ENCODE results near the gene TENT5C.

Gene TENT5C

DNA sequence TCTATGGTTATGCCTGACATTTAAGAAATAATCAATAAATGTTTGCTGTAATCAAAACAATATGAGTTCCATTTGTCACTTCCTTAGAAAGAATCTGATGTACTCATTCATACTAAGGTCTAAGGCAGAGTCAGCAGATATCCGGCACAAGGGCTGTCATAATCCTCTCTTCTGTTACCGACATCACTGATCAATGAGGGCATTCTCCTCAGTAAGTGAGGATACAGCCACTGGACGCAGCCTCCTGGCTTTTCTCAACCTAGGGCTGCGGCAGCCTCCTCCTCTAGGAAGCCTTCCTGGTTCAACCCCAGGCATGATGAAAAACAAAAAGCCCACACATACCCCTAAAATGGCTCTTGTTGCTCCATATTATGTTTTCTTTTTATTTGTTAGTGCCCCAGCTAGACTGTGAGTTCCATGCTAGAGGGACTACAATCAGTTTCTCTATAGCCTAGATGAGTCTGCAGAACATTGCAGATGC is 40.7 kb upstream of the TENT5C start:
- ATAC-seq = no peak
- no peak for TF ChIP-seq POU6F1 (CRISPR knock-in tag; IDR thresholded peaks at IDR 0.05; ENCODE audit: borderline replicate concordance, low read depth)
- TF ChIP-seq GLIS3 (CRISPR knock-in tag; IDR thresholded peaks at IDR 0.05) = no peak
- TF ChIP-seq CSDC2 (CRISPR knock-in tag; IDR thresholded peaks at IDR 0.05) = no peak
- TF ChIP-seq TOX (CRISPR knock-in tag; IDR thresholded peaks at IDR 0.05; ENCODE audit: borderline replicate concordance) = no peak
- no peak for TF ChIP-seq ZFP3 (CRISPR knock-in tag; IDR thresholded peaks at IDR 0.05)
- TF ChIP-seq ESRRG (CRISPR knock-in tag; IDR thresholded peaks at IDR 0.05) = no peak
- TF ChIP-seq ZC3H10 (CRISPR knock-in tag; IDR thresholded peaks at IDR 0.05) = no peak
- no peak for TF ChIP-seq ARNTL (CRISPR knock-in tag; IDR thresholded peaks at IDR 0.05; ENCODE audit: borderline replicate concordance, low read depth)
- no peak for TF ChIP-seq ISL1 (CRISPR knock-in tag; IDR thresholded peaks at IDR 0.05)

DNA sequence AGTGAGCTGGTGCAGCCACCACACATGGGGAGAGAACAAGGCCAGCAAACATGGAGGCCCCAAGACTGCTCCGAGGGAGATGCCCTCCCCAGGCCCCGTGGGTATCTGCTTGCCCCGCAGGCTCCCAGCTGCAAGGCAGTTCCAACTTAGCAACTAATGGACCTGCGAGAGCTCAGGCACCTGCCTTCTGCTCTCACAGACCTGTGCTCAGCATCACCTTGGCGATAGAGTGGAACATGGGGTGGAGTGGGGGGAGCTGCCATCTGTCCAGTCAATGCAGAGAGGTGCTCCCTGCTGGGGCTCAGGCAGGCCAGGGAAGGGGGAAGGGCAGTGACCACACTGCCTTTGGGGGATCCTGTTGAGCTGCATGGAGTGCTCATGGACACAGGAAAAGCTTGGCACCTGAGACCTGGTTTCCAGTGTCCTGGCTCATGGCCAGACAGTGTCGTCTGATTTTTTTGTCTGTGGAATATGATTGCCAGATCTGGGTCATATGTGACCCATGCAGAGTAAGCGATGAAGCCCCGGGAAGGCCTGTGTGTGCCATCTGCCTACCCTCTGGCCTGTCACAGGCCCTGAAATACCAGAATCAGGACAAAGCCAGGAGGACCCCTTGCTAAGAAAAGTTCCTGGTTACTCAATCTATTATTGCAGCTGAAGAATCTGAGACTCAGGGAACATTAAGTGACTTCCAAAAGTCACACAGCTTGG is 39.9 kb upstream of the TENT5C start:
- ATAC-seq = no peak
- TF ChIP-seq ZFP3 (CRISPR knock-in tag; IDR thresholded peaks at IDR 0.05) (no peak), ZNF8 (CRISPR knock-in tag; IDR thresholded peaks at IDR 0.05) (no peak), PPARA (CRISPR knock-in tag; IDR thresholded peaks at IDR 0.05; ENCODE audit: borderline replicate concordance) (no peak), ZC3H10 (CRISPR knock-in tag; IDR thresholded peaks at IDR 0.05) (no peak), SNAI2 (CRISPR knock-in tag; IDR thresholded peaks at IDR 0.05) (no peak), POU6F1 (CRISPR knock-in tag; IDR thresholded peaks at IDR 0.05; ENCODE audit: borderline replicate concordance, low read depth) (no peak), TOX (CRISPR knock-in tag; IDR thresholded peaks at IDR 0.05; ENCODE audit: borderline replicate concordance) (no peak), OSR1 (CRISPR knock-in tag; IDR thresholded peaks at IDR 0.05) (no peak), GLIS3 (CRISPR knock-in tag; IDR thresholded peaks at IDR 0.05) (no peak), ZFP30 (CRISPR knock-in tag; IDR thresholded peaks at IDR 0.05) (no peak), ZNF565 (CRISPR knock-in tag; conservative IDR thresholded peaks at IDR 0.05; ENCODE audit: low read depth) (no peak), TCF4 (CRISPR knock-in tag; IDR thresholded peaks at IDR 0.05; ENCODE audit: borderline replicate concordance) (no peak), TSHZ2 (CRISPR knock-in tag; IDR thresholded peaks at IDR 0.05) (no peak), ARNTL (CRISPR knock-in tag; IDR thresholded peaks at IDR 0.05; ENCODE audit: borderline replicate concordance, low read depth) (no peak), PATZ1 (CRISPR knock-in tag; IDR thresholded peaks at IDR 0.05; ENCODE audit: borderline replicate concordance) (no peak), ZNF70 (CRISPR knock-in tag; IDR thresholded peaks at IDR 0.05) (no peak), ISL1 (CRISPR knock-in tag; IDR thresholded peaks at IDR 0.05) (no peak), ESRRG (CRISPR knock-in tag; IDR thresholded peaks at IDR 0.05) (no peak)
- TF ChIP-seq, protein P1, sequence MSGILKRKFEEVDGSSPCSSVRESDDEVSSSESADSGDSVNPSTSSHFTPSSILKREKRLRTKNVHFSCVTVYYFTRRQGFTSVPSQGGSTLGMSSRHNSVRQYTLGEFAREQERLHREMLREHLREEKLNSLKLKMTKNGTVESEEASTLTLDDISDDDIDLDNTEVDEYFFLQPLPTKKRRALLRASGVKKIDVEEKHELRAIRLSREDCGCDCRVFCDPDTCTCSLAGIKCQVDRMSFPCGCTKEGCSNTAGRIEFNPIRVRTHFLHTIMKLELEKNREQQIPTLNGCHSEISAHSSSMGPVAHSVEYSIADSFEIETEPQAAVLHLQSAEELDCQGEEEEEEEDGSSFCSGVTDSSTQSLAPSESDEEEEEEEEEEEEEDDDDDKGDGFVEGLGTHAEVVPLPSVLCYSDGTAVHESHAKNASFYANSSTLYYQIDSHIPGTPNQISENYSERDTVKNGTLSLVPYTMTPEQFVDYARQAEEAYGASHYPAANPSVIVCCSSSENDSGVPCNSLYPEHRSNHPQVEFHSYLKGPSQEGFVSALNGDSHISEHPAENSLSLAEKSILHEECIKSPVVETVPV (CRISPR knock-in tag; IDR thresholded peaks at IDR 0.05) = no peak

Measured in SK-N-SH treated with all-trans-retinoic acid at 6 μM for 48 hours (cell line).